Measurements from ENCODE around the gene NOS2. TPM values are rescaled to one million over a fixed set of nuclear protein-coding genes. Genes with fewer than 3 reads are reported as not detected.
A peak's percentile ranks its signal among the peaks of the same experiment; 100 is the strongest.
"Not testable (repeated sequence)": the region's sequence is repeated elsewhere in the genome, so short reads cannot be mapped to it uniquely, and the experiment has no call there.

Gene NOS2
- total and polyA plus RNA-seq, 4 donors, result 0.30 to 2.2 (median 0.89) TPM

DNA sequence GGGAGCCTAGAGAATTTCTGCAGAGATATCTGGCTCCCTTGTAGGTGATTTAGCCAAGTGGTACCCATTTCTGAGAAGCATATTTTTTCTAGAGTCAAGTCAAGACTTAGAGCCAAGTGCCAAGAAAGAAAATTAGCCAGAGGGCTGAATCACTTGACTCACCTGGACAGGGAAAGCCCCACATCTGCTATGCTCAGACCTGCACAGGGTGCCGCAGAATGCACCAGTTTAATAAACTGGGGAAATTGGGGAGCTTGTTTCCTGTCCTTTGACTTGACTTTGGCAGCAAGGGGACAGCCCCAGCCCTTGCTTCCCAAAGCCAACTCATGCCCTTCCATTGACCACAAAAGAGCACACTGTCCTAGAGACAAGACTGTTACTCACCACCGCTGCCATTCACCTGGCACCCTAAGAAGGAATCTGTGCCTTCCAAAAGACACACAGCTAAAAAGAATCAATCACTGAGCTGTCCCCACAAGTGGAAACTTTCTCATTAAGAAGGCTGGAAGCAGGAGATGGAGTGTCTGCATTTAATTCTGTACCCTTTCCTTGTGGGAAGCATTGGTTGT lies 28.9 kb upstream of the NOS2 start:
- not testable (repeated sequence) for ATAC-seq (ENCODE audit: insufficient read depth, low FRiP score); H3K9me3 ChIP-seq (ENCODE audit: control insufficient read depth in 4 of 4, insufficient read depth in 3 of 4, low read length in 3 of 4); H3K4me1 ChIP-seq (ENCODE audit: control insufficient read depth in 5 of 5, insufficient read depth in 5 of 5, low read length in 5 of 5); H3K36me3 ChIP-seq (ENCODE audit: control insufficient read depth in 4 of 4, insufficient read depth in 4 of 4, low read length in 4 of 4); H3K4me3 ChIP-seq; H3K27me3 ChIP-seq (ENCODE audit: control insufficient read depth in 3 of 3, insufficient read depth in 3 of 3, low read length in 2 of 3); H3K27ac ChIP-seq (ENCODE audit: low read depth in 1 of 2, low read length in 1 of 2); H3K9ac ChIP-seq (ENCODE audit: insufficient read depth in 1 of 2, low read length in 2 of 2); DNase-seq
- no CpG with 5 or more reads among the region's 2 CpGs for WGBS, 2 donors

DNA sequence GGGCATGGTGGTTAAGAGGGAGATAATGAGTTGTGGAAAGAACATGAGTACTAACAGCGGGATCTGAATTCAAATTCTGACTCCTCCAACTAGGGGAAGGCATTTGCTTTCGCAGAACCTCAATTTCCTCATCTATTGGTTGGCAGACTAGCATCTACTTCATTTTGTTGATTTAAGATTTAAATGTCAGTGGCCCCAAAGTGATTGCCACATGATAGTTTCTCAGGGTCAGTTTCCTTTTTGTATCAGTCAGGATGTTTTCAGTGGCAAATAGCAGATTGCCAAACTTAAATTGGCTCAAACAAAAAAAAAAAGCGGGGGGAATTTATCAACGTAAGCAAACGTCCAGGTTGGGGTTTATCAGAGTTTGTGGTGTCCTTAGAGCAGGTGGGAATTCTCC lies 25.1 kb upstream of the NOS2 start:
- H3K4me3 ChIP-seq, result no peak overlapping the region
- ATAC-seq (ENCODE audit: insufficient read depth, low FRiP score) (no peak), DNase-seq (no peak)
- H3K27ac ChIP-seq (ENCODE audit: low read depth in 1 of 2, low read length in 1 of 2), result no peak overlapping the region
- no peaks in the 10 kb centered on the region for H3K27me3 ChIP-seq (ENCODE audit: control insufficient read depth in 3 of 3, insufficient read depth in 3 of 3, low read length in 2 of 3)
- H3K9ac ChIP-seq (ENCODE audit: insufficient read depth in 1 of 2, low read length in 2 of 2), result no peak overlapping the region
- WGBS, 2 donors, result 54 to 79% methylated on average over 5 of the region's 5 CpGs
- TF ChIP-seq, protein P1, sequence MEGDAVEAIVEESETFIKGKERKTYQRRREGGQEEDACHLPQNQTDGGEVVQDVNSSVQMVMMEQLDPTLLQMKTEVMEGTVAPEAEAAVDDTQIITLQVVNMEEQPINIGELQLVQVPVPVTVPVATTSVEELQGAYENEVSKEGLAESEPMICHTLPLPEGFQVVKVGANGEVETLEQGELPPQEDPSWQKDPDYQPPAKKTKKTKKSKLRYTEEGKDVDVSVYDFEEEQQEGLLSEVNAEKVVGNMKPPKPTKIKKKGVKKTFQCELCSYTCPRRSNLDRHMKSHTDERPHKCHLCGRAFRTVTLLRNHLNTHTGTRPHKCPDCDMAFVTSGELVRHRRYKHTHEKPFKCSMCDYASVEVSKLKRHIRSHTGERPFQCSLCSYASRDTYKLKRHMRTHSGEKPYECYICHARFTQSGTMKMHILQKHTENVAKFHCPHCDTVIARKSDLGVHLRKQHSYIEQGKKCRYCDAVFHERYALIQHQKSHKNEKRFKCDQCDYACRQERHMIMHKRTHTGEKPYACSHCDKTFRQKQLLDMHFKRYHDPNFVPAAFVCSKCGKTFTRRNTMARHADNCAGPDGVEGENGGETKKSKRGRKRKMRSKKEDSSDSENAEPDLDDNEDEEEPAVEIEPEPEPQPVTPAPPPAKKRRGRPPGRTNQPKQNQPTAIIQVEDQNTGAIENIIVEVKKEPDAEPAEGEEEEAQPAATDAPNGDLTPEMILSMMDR (IDR thresholded peaks at IDR 0.05; ENCODE audit: control extremely low read depth, extremely low read depth), result no peak
- peaks cover 0 to 6% (median 1%) of the 10 kb centered on the region in 4 donors for H3K9me3 ChIP-seq (ENCODE audit: control insufficient read depth in 4 of 4, insufficient read depth in 3 of 4, low read length in 3 of 4)
- no peaks in the 10 kb centered on the region for H3K36me3 ChIP-seq (ENCODE audit: control insufficient read depth in 4 of 4, insufficient read depth in 4 of 4, low read length in 4 of 4)
- H3K4me1 ChIP-seq (ENCODE audit: control insufficient read depth in 5 of 5, insufficient read depth in 5 of 5, low read length in 5 of 5), result peaks cover 0 to 4% (median 0%) of the 10 kb centered on the region in 5 donors

DNA sequence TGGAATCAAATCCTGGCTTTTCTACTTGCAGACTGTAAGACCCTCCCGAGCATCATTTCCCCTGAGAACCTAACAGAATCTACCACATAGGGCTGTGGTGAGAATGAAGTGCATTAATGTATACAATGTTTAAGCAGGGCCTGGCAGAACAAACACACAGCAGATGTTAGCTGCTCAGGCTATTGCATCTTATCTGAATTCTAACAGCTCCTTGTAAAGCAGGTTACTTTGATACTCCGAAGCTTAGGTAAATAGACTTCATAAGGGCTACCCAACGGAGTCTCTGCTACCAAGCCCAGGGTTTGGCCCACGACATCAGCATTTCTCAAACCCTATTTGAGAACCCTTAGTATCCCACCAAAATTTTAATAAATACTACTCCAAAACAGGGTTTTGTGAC lies 24.4 kb upstream of the NOS2 start:
- H3K27ac ChIP-seq (ENCODE audit: low read depth in 1 of 2, low read length in 1 of 2), result no peak overlapping the region
- TF ChIP-seq, protein P1 (IDR thresholded peaks at IDR 0.05; ENCODE audit: control extremely low read depth, extremely low read depth), result no peak
- H3K36me3 ChIP-seq (ENCODE audit: control insufficient read depth in 4 of 4, insufficient read depth in 4 of 4, low read length in 4 of 4), result no peaks in the 10 kb centered on the region
- WGBS, 2 donors, result 69 to 81% methylated on average over 4 of the region's 4 CpGs
- ATAC-seq (ENCODE audit: insufficient read depth, low FRiP score) (no peak), DNase-seq (peak in 1 of 3 donors; percentile 22)
- peaks cover 0 to 4% (median 0%) of the 10 kb centered on the region in 5 donors for H3K4me1 ChIP-seq (ENCODE audit: control insufficient read depth in 5 of 5, insufficient read depth in 5 of 5, low read length in 5 of 5)
- no peak overlapping the region for H3K4me3 ChIP-seq
- no peak overlapping the region for H3K9ac ChIP-seq (ENCODE audit: insufficient read depth in 1 of 2, low read length in 2 of 2)
- no peaks in the 10 kb centered on the region for H3K27me3 ChIP-seq (ENCODE audit: control insufficient read depth in 3 of 3, insufficient read depth in 3 of 3, low read length in 2 of 3)
- peaks cover 0 to 6% (median 1%) of the 10 kb centered on the region in 4 donors for H3K9me3 ChIP-seq (ENCODE audit: control insufficient read depth in 4 of 4, insufficient read depth in 3 of 4, low read length in 3 of 4)

DNA sequence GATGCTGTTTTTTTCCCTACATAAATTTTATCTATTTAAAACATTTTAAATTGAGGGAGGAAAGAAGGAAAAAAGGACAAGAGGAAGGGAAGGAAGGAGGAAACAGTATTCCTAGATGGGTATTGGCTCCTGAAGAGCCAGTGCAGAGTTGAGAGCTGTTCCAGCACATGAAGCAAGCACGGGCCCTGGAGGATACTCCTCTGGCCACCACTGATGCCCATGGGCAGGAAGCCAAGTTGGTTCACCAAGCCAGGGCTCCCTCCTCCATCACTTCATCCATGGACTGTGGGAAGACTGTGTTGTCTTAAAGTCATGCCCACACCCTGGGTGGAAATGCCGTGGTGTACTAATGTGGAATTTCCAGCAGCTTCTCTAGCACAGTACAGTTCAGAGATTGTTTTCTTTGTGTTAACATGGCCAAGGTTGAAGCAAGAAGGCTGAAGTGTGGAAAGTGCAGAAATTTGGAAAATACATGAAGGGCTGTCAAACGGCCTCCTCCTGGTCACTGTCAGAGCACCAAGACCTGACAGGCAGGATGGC lies 23.9 kb upstream of the NOS2 start:
- Histone ChIP-seq H3K36me3 (ENCODE audit: control insufficient read depth in 4 of 4, insufficient read depth in 4 of 4, low read length in 4 of 4) (no peaks in the 10 kb centered on the region), H3K27ac (ENCODE audit: low read depth in 1 of 2, low read length in 1 of 2) (no peak overlapping the region), H3K9me3 (ENCODE audit: control insufficient read depth in 4 of 4, insufficient read depth in 3 of 4, low read length in 3 of 4) (peaks cover 0 to 6% (median 1%) of the 10 kb centered on the region in 4 donors), H3K4me3 (no peak overlapping the region), H3K27me3 (ENCODE audit: control insufficient read depth in 3 of 3, insufficient read depth in 3 of 3, low read length in 2 of 3) (no peaks in the 10 kb centered on the region), H3K9ac (ENCODE audit: insufficient read depth in 1 of 2, low read length in 2 of 2) (no peak overlapping the region), H3K4me1 (ENCODE audit: control insufficient read depth in 5 of 5, insufficient read depth in 5 of 5, low read length in 5 of 5) (peaks cover 0 to 4% (median 0%) of the 10 kb centered on the region in 5 donors)
- ATAC-seq (ENCODE audit: insufficient read depth, low FRiP score) (no peak), DNase-seq (no peak)
- TF ChIP-seq, protein P1 (IDR thresholded peaks at IDR 0.05; ENCODE audit: control extremely low read depth, extremely low read depth), result no peak
- WGBS, 2 donors, result 82 to 91% methylated on average over 3 of the region's 3 CpGs

DNA sequence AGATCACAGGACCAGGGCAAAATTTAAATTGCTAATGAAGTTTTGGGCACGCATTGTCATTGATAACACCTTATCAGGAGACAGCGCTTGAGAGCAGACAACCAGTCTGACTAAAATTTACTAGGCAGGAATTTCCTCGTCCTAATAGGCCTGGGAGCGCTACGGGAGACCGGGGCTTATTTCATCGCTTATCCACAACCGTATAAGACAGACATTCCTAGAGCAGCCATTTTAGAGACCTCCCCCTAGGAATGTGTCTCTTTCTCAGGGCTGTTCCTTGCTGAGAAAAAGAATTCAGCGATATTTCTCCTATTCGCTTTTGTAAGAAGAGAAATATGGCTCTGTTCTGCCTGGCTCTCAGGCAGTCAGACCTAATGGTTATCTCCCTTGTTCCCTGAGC lies 21.8 kb upstream of the NOS2 start:
- H3K4me1 ChIP-seq (ENCODE audit: control insufficient read depth in 5 of 5, insufficient read depth in 5 of 5, low read length in 5 of 5), result peaks cover 0 to 12% (median 0%) of the 10 kb centered on the region in 5 donors
- H3K9ac ChIP-seq (ENCODE audit: insufficient read depth in 1 of 2, low read length in 2 of 2); H3K36me3 ChIP-seq (ENCODE audit: control insufficient read depth in 4 of 4, insufficient read depth in 4 of 4, low read length in 4 of 4); H3K4me3 ChIP-seq; ATAC-seq (ENCODE audit: insufficient read depth, low FRiP score); DNase-seq; H3K27ac ChIP-seq (ENCODE audit: low read depth in 1 of 2, low read length in 1 of 2); H3K27me3 ChIP-seq (ENCODE audit: control insufficient read depth in 3 of 3, insufficient read depth in 3 of 3, low read length in 2 of 3); H3K9me3 ChIP-seq (ENCODE audit: control insufficient read depth in 4 of 4, insufficient read depth in 3 of 4, low read length in 3 of 4): not testable (repeated sequence)
- 85 to 96% methylated on average over 10 of the region's 10 CpGs for WGBS, 2 donors
